DMS153 (cell line): ENCODE measurements around the gene OSMR.
"Not testable (repeated sequence)": the region's sequence is repeated elsewhere in the genome, so short reads cannot be mapped to it uniquely, and the experiment has no call there.

Experiments used
- DNase-seq: peaks from one replicate; lab custom pipeline; 2025; lab: John Stamatoyannopoulos, UW

The OSMR gene

GRCh38 chr5:38831117-38831516 lies 14.7 kb upstream of the OSMR start:
- DNase-seq = no peak

GRCh38 chr5:38831909-38832308 lies 13.9 kb upstream of the OSMR start:
- no peak for DNase-seq

- no peak for DNase-seq
Observed at GRCh38 chr5:38832810-38833209, 13.0 kb upstream of the OSMR start.

- DNase-seq = no peak
Observed at GRCh38 chr5:38835887-38836286, 9.9 kb upstream of the OSMR start.

- DNase-seq = no peak
Observed at GRCh38 chr5:38837416-38837815, 8.4 kb upstream of the OSMR start.

GRCh38 chr5:38837932-38838331 lies 7.9 kb upstream of the OSMR start:
- no peak for DNase-seq

- DNase-seq = no peak
Observed at GRCh38 chr5:38843665-38844064, 2.1 kb upstream of the OSMR start.

- DNase-seq = no peak
Observed at GRCh38 chr5:38846379-38847011, 683 bp downstream of the OSMR start.

GRCh38 chr5:38847559-38848347 lies 1.9 kb downstream of the OSMR start:
- DNase-seq = no peak

- no peak for DNase-seq
Observed at GRCh38 chr5:38848637-38849036, 2.8 kb downstream of the OSMR start.

GRCh38 chr5:38851640-38852039 lies 5.8 kb downstream of the OSMR start:
- not testable (repeated sequence) for DNase-seq

- DNase-seq = no peak
Observed at GRCh38 chr5:38853753-38854470, 8.1 kb downstream of the OSMR start.

- DNase-seq = no peak
Observed at GRCh38 chr5:38854907-38855306, 9.1 kb downstream of the OSMR start.

GRCh38 chr5:38856660-38857059 lies 10.8 kb downstream of the OSMR start:
- no peak for DNase-seq

GRCh38 chr5:38858839-38859238 lies 13.0 kb downstream of the OSMR start:
- DNase-seq = no peak

GRCh38 chr5:38861986-38862770 lies 16.4 kb downstream of the OSMR start:
- DNase-seq = not testable (repeated sequence)

GRCh38 chr5:38866362-38867031 lies 20.7 kb downstream of the OSMR start:
- no peak for DNase-seq

GRCh38 chr5:38867032-38867398 lies 21.2 kb downstream of the OSMR start:
- no peak for DNase-seq

GRCh38 chr5:38867416-38867815 lies 21.6 kb downstream of the OSMR start:
- DNase-seq = no peak

GRCh38 chr5:38870595-38870994 lies 24.8 kb downstream of the OSMR start:
- DNase-seq = no peak

GRCh38 chr5:38871058-38871605 lies 25.3 kb downstream of the OSMR start:
- DNase-seq = no peak
